HG02973 (cell line): ENCODE results near the gene CLSTN2.

Source experiments
- ATAC-seq: cut with Tn5 transposase; IDR thresholded peaks from one replicate; pipeline ENCODE4 v1.9.1; 2021; ENCODE audit warnings: moderate library complexity; ENCODE audit not compliant: unreplicated experiment

The CLSTN2 gene

GRCh38 chr3:140145528-140145927 is 210.5 kb downstream of the CLSTN2 start:
- ATAC-seq = no peak

GRCh38 chr3:140146668-140147067 is 211.7 kb downstream of the CLSTN2 start:
- no peak for ATAC-seq

- no peak for ATAC-seq
These were observed 213.0 kb downstream of the CLSTN2 start for GRCh38 chr3:140147965-140148490.

GRCh38 chr3:140148824-140149390 is 213.9 kb downstream of the CLSTN2 start:
- no peak for ATAC-seq

GRCh38 chr3:140151321-140151720 is 216.3 kb downstream of the CLSTN2 start:
- no peak for ATAC-seq

GRCh38 chr3:140152851-140153639 is 218.1 kb downstream of the CLSTN2 start:
- ATAC-seq = no peak

- no peak for ATAC-seq
These were observed 218.8 kb downstream of the CLSTN2 start for GRCh38 chr3:140153736-140154135.

- no peak for ATAC-seq
These were observed 222.2 kb downstream of the CLSTN2 start for GRCh38 chr3:140157161-140157560.

- no peak for ATAC-seq
These were observed 224.7 kb downstream of the CLSTN2 start for GRCh38 chr3:140159646-140160045.

GRCh38 chr3:140160553-140160952 is 225.6 kb downstream of the CLSTN2 start:
- ATAC-seq = no peak

- no peak for ATAC-seq
These were observed 227.6 kb downstream of the CLSTN2 start for GRCh38 chr3:140162551-140162950.

- no peak for ATAC-seq
These were observed 228.3 kb downstream of the CLSTN2 start for GRCh38 chr3:140163159-140163763.

- no peak for ATAC-seq
These were observed 229.2 kb downstream of the CLSTN2 start for GRCh38 chr3:140164156-140164555.

GRCh38 chr3:140164922-140165590 is 230.1 kb downstream of the CLSTN2 start:
- ATAC-seq = no peak

- ATAC-seq = no peak
These were observed 230.8 kb downstream of the CLSTN2 start for GRCh38 chr3:140165781-140166180.

- no peak for ATAC-seq
These were observed 232.0 kb downstream of the CLSTN2 start for GRCh38 chr3:140166861-140167599.

GRCh38 chr3:140167600-140168281 is 232.8 kb downstream of the CLSTN2 start:
- no peak for ATAC-seq

GRCh38 chr3:140170612-140171011 is 235.6 kb downstream of the CLSTN2 start:
- ATAC-seq = peak; percentile 96

- no peak for ATAC-seq
These were observed 241.5 kb downstream of the CLSTN2 start for GRCh38 chr3:140176526-140176925.

GRCh38 chr3:140177943-140178342 is 243.0 kb downstream of the CLSTN2 start:
- ATAC-seq = no peak
